Measurements from ENCODE around the gene ZBTB25.

ZBTB25 gene

GRCh38 chr14:64400829-64401459 lies 102.7 kb downstream of the ZBTB25 start:
- TF ChIP-seq, protein P1, sequence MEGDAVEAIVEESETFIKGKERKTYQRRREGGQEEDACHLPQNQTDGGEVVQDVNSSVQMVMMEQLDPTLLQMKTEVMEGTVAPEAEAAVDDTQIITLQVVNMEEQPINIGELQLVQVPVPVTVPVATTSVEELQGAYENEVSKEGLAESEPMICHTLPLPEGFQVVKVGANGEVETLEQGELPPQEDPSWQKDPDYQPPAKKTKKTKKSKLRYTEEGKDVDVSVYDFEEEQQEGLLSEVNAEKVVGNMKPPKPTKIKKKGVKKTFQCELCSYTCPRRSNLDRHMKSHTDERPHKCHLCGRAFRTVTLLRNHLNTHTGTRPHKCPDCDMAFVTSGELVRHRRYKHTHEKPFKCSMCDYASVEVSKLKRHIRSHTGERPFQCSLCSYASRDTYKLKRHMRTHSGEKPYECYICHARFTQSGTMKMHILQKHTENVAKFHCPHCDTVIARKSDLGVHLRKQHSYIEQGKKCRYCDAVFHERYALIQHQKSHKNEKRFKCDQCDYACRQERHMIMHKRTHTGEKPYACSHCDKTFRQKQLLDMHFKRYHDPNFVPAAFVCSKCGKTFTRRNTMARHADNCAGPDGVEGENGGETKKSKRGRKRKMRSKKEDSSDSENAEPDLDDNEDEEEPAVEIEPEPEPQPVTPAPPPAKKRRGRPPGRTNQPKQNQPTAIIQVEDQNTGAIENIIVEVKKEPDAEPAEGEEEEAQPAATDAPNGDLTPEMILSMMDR (IDR thresholded peaks at IDR 0.05; ENCODE audit: low read depth, low read length): no peak
- Histone ChIP-seq H3K27me3 (ENCODE audit: insufficient read depth, low read depth, severe bottlenecking) (no peaks in the 10 kb centered on the region), H3K4me3 (ENCODE audit: low read depth, low read length) (no peak overlapping the region), H3K36me3 (peaks cover 33% of the 10 kb centered on the region), H3K27ac (no peak overlapping the region), H3K9me3 (ENCODE audit: severe bottlenecking) (no peaks in the 10 kb centered on the region)
- DNase-seq: no peak
